HFF-Myc (cell line): ENCODE measurements around the gene STXBP4.

Experiments
- DNase-seq: peaks from one replicate; pipeline ENCODE4 v3.0.0-alpha.2; 2011; ENCODE audit warnings: low read depth; ENCODE audit errors: extremely low read depth
- H3K4me3 ChIP-seq: replicated peaks from 2 replicates; pipeline ENCODE4 v1.5.1; 2011; ENCODE audit warnings: low read depth, mild to moderate bottlenecking, control low read depth, low read length
- CTCF ChIP-seq: IDR thresholded peaks from 2 replicates; pipeline ENCODE4 v1.5.1; 2012; ENCODE audit warnings: mild to moderate bottlenecking, low read depth, low read length, control low read depth; ENCODE audit errors: missing control alignments

STXBP4 gene

GRCh38 chr17:54977744-54978143, 9.2 kb downstream of the STXBP4 start:
- H3K4me3 ChIP-seq: no peak overlapping the region
- DNase-seq: no peak
- TF ChIP-seq CTCF: no peak

DNA sequence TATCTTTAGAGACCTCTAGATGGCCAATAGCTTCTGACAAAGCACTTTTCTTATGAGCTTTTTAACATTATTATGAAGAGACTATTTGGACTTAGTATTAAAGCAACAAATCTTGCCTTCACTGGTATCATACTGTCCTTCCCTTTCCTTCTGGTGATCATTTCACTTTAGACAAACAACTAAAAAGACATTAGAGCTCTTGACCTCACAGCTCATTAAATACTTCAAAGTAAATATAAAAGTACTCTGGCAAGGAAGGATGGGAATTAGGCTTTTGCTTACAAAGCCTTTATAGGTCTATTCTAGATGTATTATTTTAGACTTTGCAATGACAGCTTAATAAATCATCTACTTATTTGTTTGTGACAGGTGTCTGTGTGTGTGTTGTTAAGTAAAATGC, 11.1 kb downstream of the STXBP4 start:
- no peak for TF ChIP-seq CTCF
- DNase-seq: no peak
- no peak overlapping the region for H3K4me3 ChIP-seq

DNA sequence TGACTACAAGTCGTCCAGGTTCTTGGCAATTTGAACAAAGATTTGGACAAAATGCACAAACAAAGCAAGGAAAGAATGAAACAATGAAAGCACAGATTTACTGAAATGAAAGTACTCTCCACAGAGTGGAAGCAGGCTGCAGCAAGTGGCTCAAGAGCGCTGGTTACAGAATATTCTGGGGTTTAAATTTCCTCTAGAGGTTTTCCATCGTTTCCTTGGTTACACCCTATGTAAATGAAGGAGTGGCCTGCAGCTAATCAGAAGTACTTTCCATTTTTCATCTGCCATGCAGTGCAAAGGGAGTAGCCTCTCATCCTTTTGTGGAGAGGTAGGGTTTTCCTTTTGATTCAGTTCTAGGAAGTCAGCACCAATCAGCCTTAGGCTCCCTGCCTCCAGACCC, 11.8 kb downstream of the STXBP4 start:
- TF ChIP-seq CTCF: no peak
- DNase-seq: no peak

GRCh38 chr17:54982399-54982798, 13.8 kb downstream of the STXBP4 start:
- DNase-seq: no peak
- H3K4me3 ChIP-seq: no peak overlapping the region
- no peak for TF ChIP-seq CTCF

More for the DNA sequence above, 11.8 kb downstream of the STXBP4 start:
- no peak overlapping the region for H3K4me3 ChIP-seq

DNA sequence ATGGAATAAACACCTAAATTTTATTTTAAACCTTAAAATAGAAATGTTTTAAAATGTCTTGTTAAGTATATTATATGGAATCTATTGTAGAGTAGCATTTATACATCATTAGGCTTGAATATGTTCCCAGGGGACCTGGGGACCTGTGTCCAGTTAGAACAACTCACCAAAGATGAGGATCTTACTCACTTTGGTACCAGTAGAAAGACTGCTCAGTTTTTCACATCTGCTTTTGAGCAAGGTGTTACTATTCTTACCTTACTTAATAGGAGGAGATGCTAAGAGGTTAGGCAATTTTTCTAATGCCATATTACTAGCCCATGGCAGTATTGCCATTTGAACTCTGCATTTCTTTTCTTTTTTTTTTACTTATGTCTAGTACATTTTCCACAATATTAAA, 14.7 kb downstream of the STXBP4 start:
- no peak overlapping the region for H3K4me3 ChIP-seq
- no peak for TF ChIP-seq CTCF
- no peak for DNase-seq

DNA sequence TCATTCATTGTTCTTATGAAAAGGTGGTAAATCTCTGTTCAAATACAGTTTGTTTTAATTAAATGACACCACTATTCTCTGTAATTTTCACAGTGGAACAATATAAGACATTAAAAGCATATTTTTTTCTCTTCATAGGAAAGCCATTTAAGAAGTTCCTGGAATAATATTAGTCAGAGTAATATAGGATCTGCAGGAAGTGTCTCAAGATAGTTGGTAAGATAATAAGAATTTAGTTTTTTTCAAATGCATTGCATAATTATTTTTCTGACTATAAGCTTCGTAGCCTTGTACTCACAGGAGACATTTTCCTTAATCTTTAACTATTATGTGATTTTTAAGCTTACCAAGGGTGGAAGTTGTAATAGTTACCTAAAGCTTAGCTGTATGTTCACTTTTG, 16.9 kb downstream of the STXBP4 start:
- no peak overlapping the region for H3K4me3 ChIP-seq
- DNase-seq: no peak
- no peak for TF ChIP-seq CTCF

DNA sequence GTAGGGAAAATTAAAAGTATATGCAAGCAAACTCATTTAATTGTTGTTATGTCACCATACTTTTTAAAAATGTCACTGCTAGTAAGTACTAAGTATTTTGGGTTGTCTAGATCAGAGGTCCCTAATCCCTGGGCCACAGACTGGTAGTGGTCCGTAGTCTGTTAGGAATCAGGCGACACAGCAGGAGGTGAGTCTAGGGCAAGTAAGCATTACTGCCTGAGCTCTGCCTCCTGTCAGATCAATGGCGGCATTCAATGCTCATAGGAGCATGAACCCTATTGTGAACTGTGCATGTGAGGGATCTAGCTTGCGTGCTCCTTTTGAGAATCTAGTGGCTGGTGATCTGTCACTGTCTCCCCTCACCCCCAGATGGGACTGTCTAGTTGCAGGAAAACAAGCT, 21.6 kb downstream of the STXBP4 start:
- no peak for DNase-seq
- TF ChIP-seq CTCF: no peak
- no peak overlapping the region for H3K4me3 ChIP-seq
